ENCODE results near the gene RAD18. TPM values are rescaled to one million over a fixed set of nuclear protein-coding genes. Genes with fewer than 3 reads are reported as not detected.

Gene RAD18
- total RNA-seq, 1 donor from 2014 or later = 7.6 TPM

- no peak for DNase-seq (ENCODE audit: low read depth)
- no peak for TF ChIP-seq CTCF (IDR thresholded peaks at IDR 0.05; ENCODE audit: insufficient read depth, low read length, poor library complexity, severe bottlenecking)
- H3K27me3 ChIP-seq (ENCODE audit: control insufficient read depth, insufficient read depth, low read length) = no peaks in the 10 kb centered on the region
- H3K36me3 ChIP-seq (ENCODE audit: control insufficient read depth, insufficient read depth, low read length) = no peaks in the 10 kb centered on the region
- H3K4me3 ChIP-seq (ENCODE audit: low read depth, low read length) = no peak overlapping the region
Measured at GRCh38 chr3:9007213-9007612, 43.9 kb upstream of the RAD18 start.

GRCh38 chr3:9000041-9000440, 36.8 kb upstream of the RAD18 start:
- DNase-seq (ENCODE audit: low read depth) = no peak
- Histone ChIP-seq H3K4me3 (ENCODE audit: low read depth, low read length) (no peak overlapping the region), H3K27me3 (ENCODE audit: control insufficient read depth, insufficient read depth, low read length) (no peaks in the 10 kb centered on the region), H3K36me3 (ENCODE audit: control insufficient read depth, insufficient read depth, low read length) (no peaks in the 10 kb centered on the region)
- TF ChIP-seq CTCF (IDR thresholded peaks at IDR 0.05; ENCODE audit: insufficient read depth, low read length, poor library complexity, severe bottlenecking) = no peak

- TF ChIP-seq CTCF (IDR thresholded peaks at IDR 0.05; ENCODE audit: insufficient read depth, low read length, poor library complexity, severe bottlenecking) = no peak
- no peak for DNase-seq (ENCODE audit: low read depth)
- H3K36me3 ChIP-seq (ENCODE audit: control insufficient read depth, insufficient read depth, low read length) = no peaks in the 10 kb centered on the region
- no peaks in the 10 kb centered on the region for H3K27me3 ChIP-seq (ENCODE audit: control insufficient read depth, insufficient read depth, low read length)
- H3K4me3 ChIP-seq (ENCODE audit: low read depth, low read length) = no peak overlapping the region
Measured at GRCh38 chr3:8997151-8997550, 33.9 kb upstream of the RAD18 start.

- DNase-seq (ENCODE audit: low read depth) = no peak
- peak; percentile 29 for TF ChIP-seq CTCF (IDR thresholded peaks at IDR 0.05; ENCODE audit: insufficient read depth, low read length, poor library complexity, severe bottlenecking)
- H3K4me3 ChIP-seq (ENCODE audit: low read depth, low read length) = no peak overlapping the region
- no peaks in the 10 kb centered on the region for H3K27me3 ChIP-seq (ENCODE audit: control insufficient read depth, insufficient read depth, low read length)
- no peaks in the 10 kb centered on the region for H3K36me3 ChIP-seq (ENCODE audit: control insufficient read depth, insufficient read depth, low read length)
Measured at GRCh38 chr3:8996681-8997121, 33.4 kb upstream of the RAD18 start.

- Histone ChIP-seq H3K4me3 (ENCODE audit: low read depth, low read length) (no peak overlapping the region), H3K36me3 (ENCODE audit: control insufficient read depth, insufficient read depth, low read length) (no peaks in the 10 kb centered on the region), H3K27me3 (ENCODE audit: control insufficient read depth, insufficient read depth, low read length) (no peaks in the 10 kb centered on the region)
- TF ChIP-seq CTCF (IDR thresholded peaks at IDR 0.05; ENCODE audit: insufficient read depth, low read length, poor library complexity, severe bottlenecking) = no peak
- DNase-seq (ENCODE audit: low read depth) = no peak
Measured at GRCh38 chr3:8996216-8996615, 32.9 kb upstream of the RAD18 start.

GRCh38 chr3:8994226-8994625, 31.0 kb upstream of the RAD18 start:
- no peak for TF ChIP-seq CTCF (IDR thresholded peaks at IDR 0.05; ENCODE audit: insufficient read depth, low read length, poor library complexity, severe bottlenecking)
- no peaks in the 10 kb centered on the region for H3K36me3 ChIP-seq (ENCODE audit: control insufficient read depth, insufficient read depth, low read length)
- H3K4me3 ChIP-seq (ENCODE audit: low read depth, low read length) = no peak overlapping the region
- no peak for DNase-seq (ENCODE audit: low read depth)
- no peaks in the 10 kb centered on the region for H3K27me3 ChIP-seq (ENCODE audit: control insufficient read depth, insufficient read depth, low read length)

Data from kidney epithelial cell (primary cell).